NCI-H187 treated with DMSO at 0.1 percent for 48 hours (cell line): ENCODE data around the gene BTBD9.

Source experiments
- DNase-seq: peaks from one replicate; lab custom pipeline; 2025; lab: John Stamatoyannopoulos, UW

BTBD9 gene

GRCh38 chr6:38239719-38240451 is 399.8 kb downstream of the BTBD9 start:
- no peak for DNase-seq

GRCh38 chr6:38236631-38237030 is 403.1 kb downstream of the BTBD9 start:
- no peak for DNase-seq

GRCh38 chr6:38234934-38235682 is 404.6 kb downstream of the BTBD9 start:
- no peak for DNase-seq

GRCh38 chr6:38234141-38234540 is 405.6 kb downstream of the BTBD9 start:
- DNase-seq: no peak

GRCh38 chr6:38233161-38233791 is 406.5 kb downstream of the BTBD9 start:
- no peak for DNase-seq

GRCh38 chr6:38225766-38226165 is 414.0 kb downstream of the BTBD9 start:
- DNase-seq: no peak

GRCh38 chr6:38221251-38221650 is 418.5 kb downstream of the BTBD9 start:
- no peak for DNase-seq

- DNase-seq: no peak
Measured at GRCh38 chr6:38220069-38220723, 419.5 kb downstream of the BTBD9 start.

- no peak for DNase-seq
Measured at GRCh38 chr6:38218235-38218634, 421.5 kb downstream of the BTBD9 start.

GRCh38 chr6:38216451-38216850 is 423.3 kb downstream of the BTBD9 start:
- no peak for DNase-seq

GRCh38 chr6:38215651-38216311 is 423.9 kb downstream of the BTBD9 start:
- DNase-seq: no peak

GRCh38 chr6:38215225-38215624 is 424.5 kb downstream of the BTBD9 start:
- DNase-seq: peak; percentile 30

GRCh38 chr6:38214159-38214558 is 425.6 kb downstream of the BTBD9 start:
- no peak for DNase-seq

GRCh38 chr6:38213251-38213658 is 426.5 kb downstream of the BTBD9 start:
- DNase-seq: no peak

- DNase-seq: peak; percentile 55
Measured at GRCh38 chr6:38212579-38212978, 427.1 kb downstream of the BTBD9 start.

GRCh38 chr6:38212116-38212515 is 427.6 kb downstream of the BTBD9 start:
- DNase-seq: no peak

GRCh38 chr6:38209371-38210260 is 430.1 kb downstream of the BTBD9 start:
- no peak for DNase-seq

- no peak for DNase-seq
Measured at GRCh38 chr6:38208028-38208427, 431.7 kb downstream of the BTBD9 start.

GRCh38 chr6:38207375-38207774 is 432.4 kb downstream of the BTBD9 start:
- DNase-seq: no peak

GRCh38 chr6:38198219-38198618 is 441.5 kb downstream of the BTBD9 start:
- DNase-seq: no peak

- no peak for DNase-seq
Measured at GRCh38 chr6:38195113-38195635, 444.6 kb downstream of the BTBD9 start.
